ENCODE results near the gene KRT86. TPM values are rescaled to one million over a fixed set of nuclear protein-coding genes. Genes with fewer than 3 reads are reported as not detected.
A peak's percentile ranks its signal among the peaks of the same experiment; 100 is the strongest.

The KRT86 gene
- total and polyA plus RNA-seq, 2 experiments from 2014 or later: 0.11 to 0.16 TPM

DNA sequence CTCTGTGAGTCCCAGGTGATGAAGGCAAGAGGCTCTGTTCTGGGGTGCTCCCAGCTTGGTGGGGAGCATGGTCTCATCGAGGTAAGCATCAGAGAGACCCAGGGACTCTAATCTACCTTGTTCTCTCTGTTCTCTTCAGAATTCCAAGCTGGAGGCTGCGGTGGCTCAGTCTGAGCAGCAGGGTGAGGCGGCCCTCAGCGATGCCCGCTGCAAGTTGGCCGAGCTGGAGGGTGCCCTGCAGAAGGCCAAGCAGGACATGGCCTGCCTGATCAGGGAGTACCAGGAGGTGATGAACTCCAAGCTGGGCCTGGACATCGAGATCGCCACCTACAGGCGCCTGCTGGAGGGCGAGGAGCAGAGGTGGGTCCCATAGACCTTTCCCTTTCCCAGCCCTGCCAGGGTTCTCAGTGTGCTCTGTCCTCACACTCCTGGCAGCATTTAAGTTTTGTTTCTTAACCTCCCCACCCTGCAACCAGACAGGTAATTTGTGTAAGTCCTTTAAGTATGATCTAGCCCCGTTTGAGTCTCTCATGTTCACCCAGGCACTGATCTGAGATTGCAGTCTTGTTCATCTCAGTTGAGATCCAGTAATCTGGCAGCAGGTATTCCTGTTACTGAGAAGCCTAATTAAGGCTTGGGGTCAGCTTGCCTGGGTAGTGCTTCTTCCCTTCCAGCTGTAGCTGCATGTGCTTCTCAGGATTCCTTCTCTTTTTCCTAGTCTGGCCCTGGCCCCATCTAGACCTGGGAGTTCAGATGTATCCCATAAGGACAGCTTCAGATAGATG lies 31.7 kb downstream of the KRT86 start:
- TF ChIP-seq EZH2phosphoT487 (IDR thresholded peaks at IDR 0.05; ENCODE audit: insufficient read depth, low read depth): no peak
- TF ChIP-seq EZH2 (IDR thresholded peaks at IDR 0.05; ENCODE audit: insufficient read depth, poor library complexity, severe bottlenecking): no peak
- WGBS, 2 experiments (ENCODE audit: low coverage in 1 of 2, low lambda C conversion rate in 2 of 2, missing lambda C conversion rate in 2 of 2): 74 to 78% methylated on average over 5 to 9 of the region's 11 CpGs
- in situ Hi-C loops (cut with MboI): no loop called here

DNA sequence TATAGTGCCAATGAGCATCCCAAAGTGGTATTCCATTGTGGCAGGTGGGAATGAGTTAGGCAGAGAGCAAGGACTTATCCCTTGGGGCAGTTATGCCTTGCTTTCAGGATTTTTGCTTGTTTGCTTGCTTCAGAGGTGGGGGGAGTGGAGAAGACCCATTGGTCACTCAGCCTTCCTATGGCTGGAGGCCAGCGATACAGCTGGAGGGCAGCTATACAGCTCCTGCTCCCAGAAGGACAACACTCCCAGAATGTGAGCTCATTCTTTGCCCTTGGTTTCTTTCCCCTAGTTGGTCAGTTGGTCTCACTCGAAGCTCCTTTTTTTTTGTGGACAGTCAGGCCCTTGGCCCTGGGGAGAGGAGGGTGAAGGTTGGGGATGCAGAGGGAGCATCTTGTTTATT lies 32.3 kb downstream of the KRT86 start:
- peaks cover 8% of the 10 kb centered on the region for H3K4me1 ChIP-seq (ENCODE audit: insufficient read depth)
- H3K4me2 ChIP-seq (ENCODE audit: unreplicated experiment): no peak overlapping the region
- H3K36me3 ChIP-seq (ENCODE audit: low read depth): no peaks in the 10 kb centered on the region
- 88 to 94% methylated on average over 2 of the region's 2 CpGs for WGBS, 2 experiments (ENCODE audit: low coverage in 1 of 2, low lambda C conversion rate in 2 of 2, missing lambda C conversion rate in 2 of 2)
- no peaks in the 10 kb centered on the region for H3K79me2 ChIP-seq (ENCODE audit: insufficient read depth)
- no peak overlapping the region for H3K4me3 ChIP-seq
- in situ Hi-C loops (cut with MboI): no loop called here
- no peaks in the 10 kb centered on the region for H3K27me3 ChIP-seq (replicated peaks; ENCODE audit: insufficient read depth)
- H3K9me2 ChIP-seq (ENCODE audit: insufficient read depth): no peaks in the 10 kb centered on the region
- H3K9me3 ChIP-seq (ENCODE audit: low read depth): no peaks in the 10 kb centered on the region
- no peaks in the 10 kb centered on the region for H4K20me1 ChIP-seq (ENCODE audit: insufficient read depth)
- H3K9ac ChIP-seq: no peak overlapping the region
- H3K27ac ChIP-seq: no peak overlapping the region
- DNase-seq: no peak
- H2AFZ ChIP-seq: no peak overlapping the region
- TF ChIP-seq EZH2phosphoT487 (IDR thresholded peaks at IDR 0.05; ENCODE audit: insufficient read depth, low read depth): no peak
- TF ChIP-seq EZH2 (IDR thresholded peaks at IDR 0.05; ENCODE audit: insufficient read depth, poor library complexity, severe bottlenecking): no peak
- 0 out of 2 replicates have a peak, but pooled peaks cover 4% of the 10 kb centered on the region for H3F3A ChIP-seq (ENCODE audit: insufficient read depth)

More for the DNA sequence above, 31.7 kb downstream of the KRT86 start:
- H3K36me3 ChIP-seq (ENCODE audit: low read depth): no peaks in the 10 kb centered on the region
- DNase-seq: no peak
- H3K9me2 ChIP-seq (ENCODE audit: insufficient read depth): no peaks in the 10 kb centered on the region
- peaks cover 2% of the 10 kb centered on the region for H3K4me1 ChIP-seq (ENCODE audit: insufficient read depth)
- H3K4me2 ChIP-seq (ENCODE audit: unreplicated experiment): no peak overlapping the region
- no peaks in the 10 kb centered on the region for H3K79me2 ChIP-seq (ENCODE audit: insufficient read depth)
- H3K27ac ChIP-seq: no peak overlapping the region
- H3K9ac ChIP-seq: no peak overlapping the region
- H2AFZ ChIP-seq: no peak overlapping the region
- no peaks in the 10 kb centered on the region for H3K27me3 ChIP-seq (replicated peaks; ENCODE audit: insufficient read depth)
- H3F3A ChIP-seq (ENCODE audit: insufficient read depth): 0 out of 2 replicates have a peak, but pooled peaks cover 4% of the 10 kb centered on the region
- H4K20me1 ChIP-seq (ENCODE audit: insufficient read depth): no peaks in the 10 kb centered on the region
- no peaks in the 10 kb centered on the region for H3K9me3 ChIP-seq (ENCODE audit: low read depth)
- no peak overlapping the region for H3K4me3 ChIP-seq

DNA sequence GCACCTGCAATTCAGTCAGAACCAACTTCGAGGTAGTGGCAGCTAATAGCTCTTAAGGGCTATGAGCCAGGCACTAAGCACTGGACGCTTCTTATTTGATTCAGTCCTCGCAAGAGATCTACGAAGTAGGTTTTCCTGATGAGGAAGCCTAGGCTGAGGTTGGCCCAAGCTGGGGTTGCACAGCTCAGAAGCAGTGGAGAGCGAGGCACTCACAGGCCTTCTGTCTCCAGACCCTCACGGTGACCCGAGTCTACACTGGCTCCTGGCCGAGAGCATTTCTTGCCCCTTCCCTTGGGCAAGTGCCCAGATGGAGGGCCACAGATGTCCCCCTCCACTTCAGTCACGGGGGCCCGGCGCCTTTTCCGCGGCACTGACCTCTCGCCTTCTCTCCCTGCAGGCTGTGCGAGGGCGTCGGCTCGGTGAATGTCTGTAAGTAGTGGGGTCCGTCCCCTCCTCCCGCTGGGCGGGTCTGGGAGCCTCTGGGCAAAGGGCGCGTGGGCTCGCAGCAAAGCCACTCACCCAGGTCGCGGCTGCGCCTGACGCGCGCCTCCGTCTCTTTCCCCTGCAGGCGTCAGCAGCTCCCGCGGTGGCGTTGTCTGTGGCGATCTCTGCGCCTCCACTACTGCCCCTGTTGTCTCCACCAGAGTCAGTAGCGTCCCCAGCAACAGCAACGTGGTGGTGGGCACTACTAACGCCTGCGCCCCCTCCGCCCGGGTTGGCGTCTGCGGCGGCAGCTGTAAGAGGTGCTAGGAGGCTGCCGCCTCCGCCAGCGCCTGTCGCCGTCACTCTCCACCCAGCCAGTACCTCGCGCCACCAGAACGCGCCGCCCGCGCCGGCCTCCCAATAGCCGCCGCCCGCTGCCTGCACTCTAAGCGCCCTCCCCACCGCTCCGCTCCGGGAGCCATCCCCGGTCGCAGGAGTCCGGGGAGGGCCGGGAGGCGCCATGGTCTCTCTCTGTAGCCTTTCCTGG lies 33.7 kb downstream of the KRT86 start:
- H3K27me3 ChIP-seq (replicated peaks; ENCODE audit: insufficient read depth): no peaks in the 10 kb centered on the region
- DNase-seq: peak; percentile 78
- H3K9ac ChIP-seq: peak overlapping the region; percentile 58
- TF ChIP-seq EZH2 (IDR thresholded peaks at IDR 0.05; ENCODE audit: insufficient read depth, poor library complexity, severe bottlenecking) (no peak), EZH2phosphoT487 (IDR thresholded peaks at IDR 0.05; ENCODE audit: insufficient read depth, low read depth) (no peak)
- H3K4me3 ChIP-seq: peak overlapping the region; percentile 69
- H3K79me2 ChIP-seq (ENCODE audit: insufficient read depth): no peaks in the 10 kb centered on the region
- no peaks in the 10 kb centered on the region for H3K36me3 ChIP-seq (ENCODE audit: low read depth)
- 12 to 17% methylated on average over 51 to 71 of the region's 71 CpGs for WGBS, 2 experiments (ENCODE audit: low coverage in 1 of 2, low lambda C conversion rate in 2 of 2, missing lambda C conversion rate in 2 of 2)
- no peaks in the 10 kb centered on the region for H4K20me1 ChIP-seq (ENCODE audit: insufficient read depth)
- H3K9me3 ChIP-seq (ENCODE audit: low read depth): no peaks in the 10 kb centered on the region
- no peak overlapping the region for H3K27ac ChIP-seq
- H3K4me1 ChIP-seq (ENCODE audit: insufficient read depth): peaks cover 9% of the 10 kb centered on the region
- H3F3A ChIP-seq (ENCODE audit: insufficient read depth): 0 out of 2 replicates have a peak, but pooled peaks cover 4% of the 10 kb centered on the region
- peak overlapping the region; percentile 81 for H2AFZ ChIP-seq
- in situ Hi-C loops (cut with MboI): no loop called here
- no peaks in the 10 kb centered on the region for H3K9me2 ChIP-seq (ENCODE audit: insufficient read depth)
- peak overlapping the region; percentile 81 for H3K4me2 ChIP-seq (ENCODE audit: unreplicated experiment)

DNA sequence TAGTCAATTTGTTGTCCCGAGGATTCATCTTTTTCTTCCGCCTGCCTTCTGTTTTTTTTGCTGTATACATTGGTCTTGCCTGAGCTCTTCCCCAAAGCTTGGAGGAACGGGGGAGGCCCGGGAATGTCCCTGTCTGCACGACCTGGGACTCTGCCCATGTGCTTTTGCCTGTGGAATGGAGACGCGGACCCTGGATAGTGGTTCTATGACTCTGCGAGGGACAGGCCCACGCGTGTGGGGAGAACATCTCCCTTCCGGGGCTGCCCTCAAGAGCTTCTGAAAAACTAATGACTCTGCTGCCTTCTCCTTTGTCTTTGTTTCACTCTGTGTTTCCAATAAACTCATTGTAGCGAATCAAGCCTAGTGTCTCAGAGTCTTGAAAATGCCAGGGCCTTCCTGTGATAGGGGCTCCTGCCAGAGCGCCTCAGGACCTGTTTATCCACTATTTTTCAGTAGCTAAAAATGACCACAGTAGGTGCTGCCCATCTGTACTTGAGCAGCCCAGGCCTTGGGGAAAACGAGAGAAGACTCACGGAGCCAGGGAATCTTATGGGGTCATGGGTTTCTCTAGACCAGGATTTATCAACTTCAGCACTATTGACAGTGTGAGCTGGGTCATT lies 34.5 kb downstream of the KRT86 start:
- Histone ChIP-seq H3K27ac (no peak overlapping the region), H3K4me3 (peak overlapping the region; percentile 69), H3K9me2 (ENCODE audit: insufficient read depth) (no peaks in the 10 kb centered on the region), H3K27me3 (replicated peaks; ENCODE audit: insufficient read depth) (no peaks in the 10 kb centered on the region), H2AFZ (peak overlapping the region; percentile 81), H3K9me3 (ENCODE audit: low read depth) (no peaks in the 10 kb centered on the region), H3K4me1 (ENCODE audit: insufficient read depth) (peaks cover 9% of the 10 kb centered on the region), H3F3A (ENCODE audit: insufficient read depth) (0 out of 2 replicates have a peak, but pooled peaks cover 4% of the 10 kb centered on the region), H3K36me3 (ENCODE audit: low read depth) (no peaks in the 10 kb centered on the region), H3K9ac (peak overlapping the region; percentile 58), H4K20me1 (ENCODE audit: insufficient read depth) (no peaks in the 10 kb centered on the region), H3K79me2 (ENCODE audit: insufficient read depth) (no peaks in the 10 kb centered on the region), H3K4me2 (ENCODE audit: unreplicated experiment) (peak overlapping the region; percentile 81)
- 65 to 66% methylated on average over 15 of the region's 15 CpGs for WGBS, 2 experiments (ENCODE audit: low coverage in 1 of 2, low lambda C conversion rate in 2 of 2, missing lambda C conversion rate in 2 of 2)
- in situ Hi-C loops (cut with MboI): no loop called here
- TF ChIP-seq EZH2phosphoT487 (IDR thresholded peaks at IDR 0.05; ENCODE audit: insufficient read depth, low read depth): no peak
- TF ChIP-seq EZH2 (IDR thresholded peaks at IDR 0.05; ENCODE audit: insufficient read depth, poor library complexity, severe bottlenecking): no peak
- no peak for DNase-seq
